Nephron (organoid): ENCODE results near the gene PBX2.

Source experiments
- H3K27ac Mint-ChIP-seq, 3 experiments: 2 replicates each; pipeline ENCODE4 v1.8.0; 2020; ENCODE audit warnings: mixed read lengths in 3 of 3, mild to moderate bottlenecking in 2 of 3, moderate library complexity in 1 of 3
- H3K27me3 Mint-ChIP-seq: 2 replicates; pipeline ENCODE4 v1.8.0; 2021; ENCODE audit warnings: low read depth, mild to moderate bottlenecking, moderate library complexity, mixed read lengths
- H3K36me3 Mint-ChIP-seq: 2 replicates; pipeline ENCODE4 v1.8.0; 2020; ENCODE audit warnings: low read depth, mixed read lengths
- H3K4me1 Mint-ChIP-seq: 2 replicates; pipeline ENCODE4 v1.8.0; 2020; ENCODE audit warnings: mixed read lengths
- H3K4me3 Mint-ChIP-seq, 3 experiments: 2 replicates each; pipeline ENCODE4 v1.8.0; 2020; ENCODE audit warnings: mild to moderate bottlenecking in 3 of 3, mixed read lengths in 3 of 3, moderate library complexity in 2 of 3
- H3K9me3 Mint-ChIP-seq: 2 replicates; pipeline ENCODE4 v1.8.0; 2020; ENCODE audit warnings: mixed read lengths
- TF ChIP-seq, protein P1 (sequence below), 3 experiments: fragments of 200-600 bp; sonication (generic); IDR thresholded peaks; one replicate each; pipeline ENCODE4 v1.5.0; 2021; ENCODE audit warnings: antibody characterized with exemption in 3 of 3; ENCODE audit not compliant: unreplicated experiment in 3 of 3

Gene PBX2

DNA sequence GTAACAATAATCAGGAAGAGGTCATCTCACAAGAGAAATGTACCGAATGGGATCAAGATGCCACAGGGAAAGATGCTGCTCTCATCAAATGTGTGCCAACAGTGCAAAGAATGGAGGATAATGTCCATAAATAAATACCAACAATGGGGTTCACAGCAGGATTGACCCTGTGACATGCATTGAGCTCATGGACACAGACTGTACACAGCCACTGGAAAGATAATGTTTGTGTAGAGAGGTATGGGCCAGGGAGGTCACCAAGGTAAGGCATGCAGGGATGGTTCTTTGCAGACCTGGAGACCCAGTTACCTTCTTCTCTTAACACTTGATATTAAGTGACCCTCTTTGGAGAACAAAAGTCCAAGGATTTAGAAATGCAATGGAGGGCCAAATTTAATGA lies 15.6 kb downstream of the PBX2 start:
- no peaks in the 10 kb centered on the region for H3K27me3 Mint-ChIP-seq
- peaks cover 28% of the 10 kb centered on the region for H3K36me3 Mint-ChIP-seq
- peak overlapping the region; percentile 87 to 96 (median 89) for H3K4me3 Mint-ChIP-seq
- TF ChIP-seq, protein P1, sequence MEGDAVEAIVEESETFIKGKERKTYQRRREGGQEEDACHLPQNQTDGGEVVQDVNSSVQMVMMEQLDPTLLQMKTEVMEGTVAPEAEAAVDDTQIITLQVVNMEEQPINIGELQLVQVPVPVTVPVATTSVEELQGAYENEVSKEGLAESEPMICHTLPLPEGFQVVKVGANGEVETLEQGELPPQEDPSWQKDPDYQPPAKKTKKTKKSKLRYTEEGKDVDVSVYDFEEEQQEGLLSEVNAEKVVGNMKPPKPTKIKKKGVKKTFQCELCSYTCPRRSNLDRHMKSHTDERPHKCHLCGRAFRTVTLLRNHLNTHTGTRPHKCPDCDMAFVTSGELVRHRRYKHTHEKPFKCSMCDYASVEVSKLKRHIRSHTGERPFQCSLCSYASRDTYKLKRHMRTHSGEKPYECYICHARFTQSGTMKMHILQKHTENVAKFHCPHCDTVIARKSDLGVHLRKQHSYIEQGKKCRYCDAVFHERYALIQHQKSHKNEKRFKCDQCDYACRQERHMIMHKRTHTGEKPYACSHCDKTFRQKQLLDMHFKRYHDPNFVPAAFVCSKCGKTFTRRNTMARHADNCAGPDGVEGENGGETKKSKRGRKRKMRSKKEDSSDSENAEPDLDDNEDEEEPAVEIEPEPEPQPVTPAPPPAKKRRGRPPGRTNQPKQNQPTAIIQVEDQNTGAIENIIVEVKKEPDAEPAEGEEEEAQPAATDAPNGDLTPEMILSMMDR (IDR thresholded peaks at IDR 0.05; ENCODE audit: unreplicated experiment in 3 of 3), result no peak
- no peaks in the 10 kb centered on the region for H3K9me3 Mint-ChIP-seq
- peak overlapping the region in 1 of 3 experiments; percentile 15 for H3K27ac Mint-ChIP-seq
- H3K4me1 Mint-ChIP-seq, result peaks cover 37% of the 10 kb centered on the region

- TF ChIP-seq, protein P1 (IDR thresholded peaks at IDR 0.05; ENCODE audit: unreplicated experiment in 3 of 3), result no peak
- Mint-ChIP-seq H3K27ac (no peak overlapping the region), H3K27me3 (no peaks in the 10 kb centered on the region), H3K9me3 (no peaks in the 10 kb centered on the region), H3K36me3 (peaks cover 31% of the 10 kb centered on the region), H3K4me1 (peaks cover 26% of the 10 kb centered on the region), H3K4me3 (peak overlapping the region in 2 of 3 experiments; percentile 62 to 68)
Measured at GRCh38 chr6:32173051-32173727, 16.8 kb downstream of the PBX2 start.

DNA sequence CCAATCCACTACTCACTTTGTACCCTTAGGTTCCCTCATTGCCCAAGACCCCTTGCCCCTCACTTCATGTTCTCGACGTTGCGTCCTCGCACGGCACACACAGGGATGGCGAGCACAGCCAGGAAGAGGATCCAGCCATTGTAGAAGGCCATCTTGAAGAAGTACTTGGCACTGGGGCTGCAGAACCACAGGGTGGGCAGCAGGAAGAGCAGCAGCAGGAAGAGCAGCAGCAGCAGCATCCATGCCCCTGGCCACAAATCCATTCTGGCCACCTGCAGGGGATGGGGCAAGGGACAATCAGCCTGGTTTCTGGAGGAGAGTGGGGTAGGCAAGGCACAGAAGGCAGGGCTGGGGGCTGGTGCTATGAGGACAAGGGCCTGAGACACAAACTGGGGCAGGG lies 18.8 kb downstream of the PBX2 start:
- Mint-ChIP-seq H3K27me3 (no peaks in the 10 kb centered on the region), H3K27ac (no peak overlapping the region), H3K4me3 (no peak overlapping the region), H3K9me3 (no peaks in the 10 kb centered on the region), H3K4me1 (peaks cover 16% of the 10 kb centered on the region), H3K36me3 (peaks cover 40% of the 10 kb centered on the region)
- TF ChIP-seq, protein P1 (IDR thresholded peaks at IDR 0.05; ENCODE audit: unreplicated experiment in 3 of 3), result no peak

DNA sequence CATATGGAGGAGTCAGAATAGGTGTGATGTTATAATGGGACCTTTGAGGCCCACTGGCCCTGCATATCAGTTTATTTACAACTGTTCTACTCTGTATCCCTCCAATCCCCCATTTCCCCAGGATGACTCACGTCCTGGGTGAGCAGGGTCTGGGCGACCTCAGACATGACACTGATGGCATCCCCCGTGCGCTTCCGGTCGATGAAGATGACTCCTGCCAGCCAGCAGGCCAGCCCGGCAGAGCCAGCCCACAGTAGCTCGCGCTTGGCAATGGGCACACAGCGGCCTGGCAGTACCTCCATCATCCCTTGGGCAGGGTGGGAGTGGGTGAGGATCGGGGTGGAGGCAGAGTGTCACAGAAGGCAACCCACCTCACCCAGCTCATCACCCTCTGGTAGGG lies 19.7 kb downstream of the PBX2 start:
- Mint-ChIP-seq H3K9me3 (no peaks in the 10 kb centered on the region), H3K36me3 (peaks cover 46% of the 10 kb centered on the region)

GRCh38 chr6:32168807-32169591 lies 21.0 kb downstream of the PBX2 start:
- Mint-ChIP-seq H3K4me1 (peaks cover 8% of the 10 kb centered on the region), H3K36me3 (peaks cover 52% of the 10 kb centered on the region), H3K27me3 (no peaks in the 10 kb centered on the region), H3K9me3 (no peaks in the 10 kb centered on the region), H3K4me3 (no peak overlapping the region), H3K27ac (peak overlapping the region in 1 of 3 experiments; percentile 61)
- TF ChIP-seq, protein P1 (IDR thresholded peaks at IDR 0.05; ENCODE audit: unreplicated experiment in 3 of 3), result no peak

More for the DNA sequence above, 19.7 kb downstream of the PBX2 start:
- H3K4me1 Mint-ChIP-seq, result peaks cover 13% of the 10 kb centered on the region
- H3K27me3 Mint-ChIP-seq, result no peaks in the 10 kb centered on the region
- H3K27ac Mint-ChIP-seq, result no peak overlapping the region
- H3K4me3 Mint-ChIP-seq, result no peak overlapping the region
- TF ChIP-seq, protein P1 (IDR thresholded peaks at IDR 0.05; ENCODE audit: unreplicated experiment in 3 of 3), result no peak
